ENCODE measurements around the gene VAPA.

GRCh38 chr18:9930299-9930884, 16.6 kb downstream of the VAPA start:
- TF ChIP-seq CTCF (IDR thresholded peaks at IDR 0.05 in 2 of 3, conservative IDR thresholded peaks at IDR 0.05 in 1 of 3; ENCODE audit: control insufficient read depth in 2 of 3, extremely low read depth in 1 of 3, insufficient read depth in 1 of 3, low read depth in 3 of 3, low read length in 3 of 3): no peak
- no peak for TF ChIP-seq POLR2AphosphoS5 (IDR thresholded peaks at IDR 0.05; ENCODE audit: low read length)
- no peak for TF ChIP-seq RCOR1 (conservative IDR thresholded peaks at IDR 0.05; ENCODE audit: low read depth, low read length)
- no peak for TF ChIP-seq REST (IDR thresholded peaks at IDR 0.05; ENCODE audit: low read depth, low read length)
- no peak for TF ChIP-seq RAD51 (IDR thresholded peaks at IDR 0.05)
- no peak for TF ChIP-seq USF1 (IDR thresholded peaks at IDR 0.05; ENCODE audit: borderline replicate concordance, extremely low read length, insufficient read depth, low read depth, low read length)
- TF ChIP-seq ZNF274 (IDR thresholded peaks at IDR 0.05; ENCODE audit: insufficient read depth, insufficient read length): no peak
- no peak for TF ChIP-seq PRDM15 (CRISPR knock-in tag; IDR thresholded peaks at IDR 0.05)
- no peak for TF ChIP-seq ATF7 (IDR thresholded peaks at IDR 0.05; ENCODE audit: low read depth)
- no peak for TF ChIP-seq CEBPB (IDR thresholded peaks at IDR 0.05; ENCODE audit: borderline replicate concordance in 1 of 2, low read depth in 2 of 2, low read length in 2 of 2)
- no peak for TF ChIP-seq RAD21 (IDR thresholded peaks at IDR 0.05; ENCODE audit: insufficient read depth, low read depth, low read length)
- no peak for TF ChIP-seq BACH1 (IDR thresholded peaks at IDR 0.05; ENCODE audit: borderline replicate concordance)
- no peak for TF ChIP-seq DPF2 (IDR thresholded peaks at IDR 0.05)

Measured in GM12878 (cell line).